ENCODE data around the gene BRD3. TPM values are rescaled to one million over a fixed set of nuclear protein-coding genes. Genes with fewer than 3 reads are reported as not detected.

Gene BRD3
- total RNA-seq, 1 experiment from 2014 or later: 40.7 TPM

GRCh38 chr9:133987946-133988665 lies 79.7 kb downstream of the BRD3 start:
- H3K9me2 ChIP-seq (ENCODE audit: insufficient read depth): no peaks in the 10 kb centered on the region
- CTCF ChIA-PET: no interaction called here
- H3K9ac ChIP-seq (ENCODE audit: low read length): no peak overlapping the region
- DNase-seq (ENCODE audit: low read depth, low spot score) (no peak), ATAC-seq (no peak)
- H3K4me1 ChIP-seq (ENCODE audit: control insufficient read depth in 1 of 2, insufficient read depth in 2 of 2, low read length in 2 of 2): peaks cover 3 to 18% of the 10 kb centered on the region in 2 experiments; a peak in 3 of 4 replicates
- intact Hi-C loops (cut with micrococcal nuclease): no loop called here
- H3K36me3 ChIP-seq (ENCODE audit: control insufficient read depth in 1 of 2, insufficient read depth in 2 of 2, low read length in 2 of 2): no peaks in the 10 kb centered on the region
- H3K79me2 ChIP-seq (ENCODE audit: insufficient read depth, low read length): peaks cover 76% of the 10 kb centered on the region
- H3K9me3 ChIP-seq (ENCODE audit: control insufficient read depth in 1 of 2, insufficient read depth in 1 of 2, low read depth in 1 of 2, low read length in 2 of 2): no peaks in the 10 kb centered on the region
- H4K20me1 ChIP-seq (ENCODE audit: insufficient read depth): no peaks in the 10 kb centered on the region
- H2AFZ ChIP-seq (ENCODE audit: low read depth, low read length, poor library complexity, severe bottlenecking): no peak overlapping the region
- H3K4me2 ChIP-seq (ENCODE audit: low read length): no peak overlapping the region
- POLR2A ChIA-PET: interaction anchor here (1.0 kb wide), 1 partner anchor 21 kb away, joined by 4 read pairs; no protein-coding TSS in a partner anchor
- RAD21 ChIA-PET (ENCODE audit: low non-redundant PET in 1 of 2, low total read pairs in 2 of 2, uncharacterized antibody in 2 of 2, unreplicated experiment in 2 of 2): no interaction called here
- BruUV-seq (replicated peaks): no TSS peak
- TF ChIP-seq CEBPB (IDR thresholded peaks at IDR 0.05; ENCODE audit: low read depth) (no peak), ATF3 (IDR thresholded peaks at IDR 0.05) (no peak), SRF (IDR thresholded peaks at IDR 0.05; ENCODE audit: low read depth) (no peak), ZFX (IDR thresholded peaks at IDR 0.05) (no peak), SP1 (IDR thresholded peaks at IDR 0.05; ENCODE audit: low read depth) (no peak), POLR2AphosphoS5 (IDR thresholded peaks at IDR 0.05; ENCODE audit: low read depth, low read length) (no peak), CBX3 (IDR thresholded peaks at IDR 0.05; ENCODE audit: low read depth) (no peak), CTCF (IDR thresholded peaks at IDR 0.05 in 2 of 3, conservative IDR thresholded peaks at IDR 0.05 in 1 of 3; ENCODE audit: borderline replicate concordance in 1 of 3, insufficient read depth in 1 of 3, low read depth in 2 of 3, low read length in 2 of 3) (no peak), SIN3A (IDR thresholded peaks at IDR 0.05; ENCODE audit: low read depth) (no peak), EZH2phosphoT487 (IDR thresholded peaks at IDR 0.05; ENCODE audit: borderline replicate concordance) (no peak), POLR2A (IDR thresholded peaks at IDR 0.05; ENCODE audit: borderline replicate concordance, extremely low read depth, insufficient read depth, insufficient read length) (no peak), YY1 (IDR thresholded peaks at IDR 0.05; ENCODE audit: extremely low read depth, insufficient replicate concordance, low read depth, low read length) (no peak), EGR1 (IDR thresholded peaks at IDR 0.05; ENCODE audit: low read depth) (no peak), MAX (IDR thresholded peaks at IDR 0.05) (no peak)
- no peak overlapping the region for H3K4me3 ChIP-seq (replicated peaks in 1 of 2; ENCODE audit: low read depth in 1 of 2, low read length in 2 of 2)
- no peaks in the 10 kb centered on the region for H3K27me3 ChIP-seq (ENCODE audit: insufficient read depth, low read length)
- H3K27ac ChIP-seq (ENCODE audit: low read depth, low read length): no peak overlapping the region

Data from HCT116 (cell line).